Activated gamma-delta T cell treated with Interleukin-2 at 50 U/mL for 16 hours (primary cell): ENCODE results near the gene ATP5PD.
A peak's percentile ranks its signal among the peaks of the same experiment; 100 is the strongest.

Experiments
- DNase-seq: peaks from one replicate; pipeline ENCODE4 v3.0.0-alpha.2; 2020

The ATP5PD gene

GRCh38 chr17:75046407-75047289 is at the start of gene ATP5PD, which contains the start of gene KCTD2:
TSS of gene ATP5PD (minus strand) at chr17:75046969. CDS start at chr17:75042650, 4,319 bp downstream.
TSS of gene KCTD2 (plus strand) at chr17:75047225. CDS start at chr17:75047251, 26 bp downstream.
- DNase-seq = peak; percentile 94

- DNase-seq = no peak
Observed at GRCh38 chr17:75096082-75096625, 49.4 kb upstream of the ATP5PD start.

GRCh38 chr17:75094871-75095399 is 48.2 kb upstream of the ATP5PD start:
- no peak for DNase-seq

- no peak for DNase-seq
Observed at GRCh38 chr17:75093548-75094158, 46.9 kb upstream of the ATP5PD start.

- DNase-seq = no peak
Observed at GRCh38 chr17:75091855-75092327, 45.1 kb upstream of the ATP5PD start.

GRCh38 chr17:75090871-75091854 is 44.4 kb upstream of the ATP5PD start:
- DNase-seq = no peak

- DNase-seq = no peak
Observed at GRCh38 chr17:75088465-75089417, 42.0 kb upstream of the ATP5PD start.

GRCh38 chr17:75087558-75088453 is 41.0 kb upstream of the ATP5PD start, which contains the start of gene SLC16A5:
TSS of gene SLC16A5 (plus strand) at chr17:75087954. CDS start at chr17:75093637, 5,683 bp downstream.
- peak; percentile 47 for DNase-seq

GRCh38 chr17:75087182-75087557 is 40.4 kb upstream of the ATP5PD start:
- DNase-seq = no peak

- no peak for DNase-seq
Observed at GRCh38 chr17:75086496-75087181, 39.9 kb upstream of the ATP5PD start.

GRCh38 chr17:75084039-75084660 is 37.4 kb upstream of the ATP5PD start:
- peak; percentile 20 for DNase-seq

- DNase-seq = no peak
Observed at GRCh38 chr17:75082683-75083082, 35.9 kb upstream of the ATP5PD start.

GRCh38 chr17:75081611-75082540 is 35.1 kb upstream of the ATP5PD start:
- no peak for DNase-seq

GRCh38 chr17:75079023-75079373 is 32.2 kb upstream of the ATP5PD start:
- no peak for DNase-seq

- no peak for DNase-seq
Observed at GRCh38 chr17:75078284-75079022, 31.7 kb upstream of the ATP5PD start.

- DNase-seq = peak; percentile 48
Observed at GRCh38 chr17:75077496-75078283, 30.9 kb upstream of the ATP5PD start.
